Osteocyte (in vitro differentiated cells): ENCODE data around the gene CERS1. TPM values are rescaled to one million over a fixed set of nuclear protein-coding genes. Genes with fewer than 3 reads are reported as not detected.

Source experiments
- DNase-seq: peaks from one replicate; pipeline ENCODE4 v3.0.0; 2021; ENCODE audit warnings: mixed read lengths; ENCODE audit not compliant: unreplicated experiment; ENCODE audit errors: extremely low spot score
- H3K27ac Mint-ChIP-seq: one replicate; pipeline ENCODE4 v1.8.0; 2021; ENCODE audit warnings: mild to moderate bottlenecking, mixed read lengths; ENCODE audit not compliant: unreplicated experiment
- H3K27me3 Mint-ChIP-seq: one replicate; pipeline ENCODE4 v1.8.0; 2021; ENCODE audit warnings: mixed read lengths; ENCODE audit not compliant: unreplicated experiment
- H3K36me3 Mint-ChIP-seq: one replicate; pipeline ENCODE4 v1.8.0; 2021; ENCODE audit warnings: mixed read lengths; ENCODE audit not compliant: unreplicated experiment
- H3K4me1 Mint-ChIP-seq: one replicate; pipeline ENCODE4 v1.8.0; 2021; ENCODE audit warnings: mixed read lengths; ENCODE audit not compliant: unreplicated experiment
- H3K4me3 Mint-ChIP-seq: one replicate; pipeline ENCODE4 v1.8.0; 2021; ENCODE audit warnings: mild to moderate bottlenecking, moderate library complexity, mixed read lengths; ENCODE audit not compliant: unreplicated experiment
- H3K9me3 Mint-ChIP-seq: one replicate; pipeline ENCODE4 v1.8.0; 2021; ENCODE audit warnings: mixed read lengths; ENCODE audit not compliant: unreplicated experiment
- CTCF ChIP-seq: fragments of 200-600 bp; sonication (generic); IDR thresholded peaks from 2 replicates; pipeline ENCODE4 v1.5.0; 2021; ENCODE audit warnings: antibody characterized with exemption, mild to moderate bottlenecking, moderate library complexity
- total RNA-seq: library from RNA; stranded (reverse); gene quantifications from 2 replicates; pipeline ENCODE4 v1.2.1, GENCODE V29; 2021

The CERS1 gene
- total RNA-seq, 1 donor from 2014 or later, result 6.5 TPM

GRCh38 chr19:18878058-18878797 is 17.7 kb downstream of the CERS1 start:
- H3K4me1 Mint-ChIP-seq, result peaks cover 4% of the 10 kb centered on the region
- H3K36me3 Mint-ChIP-seq, result peaks cover 28% of the 10 kb centered on the region
- H3K9me3 Mint-ChIP-seq, result peaks cover 6% of the 10 kb centered on the region
- H3K27ac Mint-ChIP-seq, result no peak overlapping the region
- no peaks in the 10 kb centered on the region for H3K27me3 Mint-ChIP-seq
- no peak overlapping the region for H3K4me3 Mint-ChIP-seq
- no peak for DNase-seq
- TF ChIP-seq CTCF, result no peak

GRCh38 chr19:18876865-18877264 is 19.1 kb downstream of the CERS1 start:
- no peak overlapping the region for H3K27ac Mint-ChIP-seq
- H3K9me3 Mint-ChIP-seq, result peaks cover 6% of the 10 kb centered on the region
- no peaks in the 10 kb centered on the region for H3K27me3 Mint-ChIP-seq
- DNase-seq, result no peak
- peaks cover 7% of the 10 kb centered on the region for H3K4me1 Mint-ChIP-seq
- H3K36me3 Mint-ChIP-seq, result peaks cover 33% of the 10 kb centered on the region
- no peak overlapping the region for H3K4me3 Mint-ChIP-seq
- no peak for TF ChIP-seq CTCF

GRCh38 chr19:18875726-18876125 is 20.2 kb downstream of the CERS1 start:
- DNase-seq, result no peak
- H3K27ac Mint-ChIP-seq, result no peak overlapping the region

GRCh38 chr19:18871543-18871942 is 24.4 kb downstream of the CERS1 start:
- H3K27me3 Mint-ChIP-seq, result no peaks in the 10 kb centered on the region
- H3K36me3 Mint-ChIP-seq, result peaks cover 31% of the 10 kb centered on the region
- peaks cover 11% of the 10 kb centered on the region for H3K4me1 Mint-ChIP-seq
- H3K4me3 Mint-ChIP-seq, result no peak overlapping the region
- no peak for DNase-seq
- H3K9me3 Mint-ChIP-seq, result no peaks in the 10 kb centered on the region
- TF ChIP-seq CTCF, result no peak
- no peak overlapping the region for H3K27ac Mint-ChIP-seq

More at GRCh38 chr19:18875726-18876125, 20.2 kb downstream of the CERS1 start:
- peaks cover 6% of the 10 kb centered on the region for H3K9me3 Mint-ChIP-seq
- peaks cover 11% of the 10 kb centered on the region for H3K4me1 Mint-ChIP-seq
- peaks cover 38% of the 10 kb centered on the region for H3K36me3 Mint-ChIP-seq
- no peak overlapping the region for H3K4me3 Mint-ChIP-seq
- no peak for TF ChIP-seq CTCF
- H3K27me3 Mint-ChIP-seq, result no peaks in the 10 kb centered on the region

- H3K4me3 Mint-ChIP-seq, result no peak overlapping the region
- TF ChIP-seq CTCF, result no peak
- H3K36me3 Mint-ChIP-seq, result peaks cover 29% of the 10 kb centered on the region
- H3K27me3 Mint-ChIP-seq, result no peaks in the 10 kb centered on the region
- no peak overlapping the region for H3K27ac Mint-ChIP-seq
- H3K4me1 Mint-ChIP-seq, result peaks cover 9% of the 10 kb centered on the region
- no peaks in the 10 kb centered on the region for H3K9me3 Mint-ChIP-seq
- no peak for DNase-seq
These were observed 25.3 kb downstream of the CERS1 start for GRCh38 chr19:18870531-18871172.
